SU-DHL-6 (cell line): ENCODE results near the gene PLSCR4.

ENCODE experiments used
- H2AFZ ChIP-seq: fragments of 200-600 bp; sonication (generic); 2 replicates; pipeline ENCODE4 v1.6.1; 2014; ENCODE audit warnings: low read depth, mild to moderate bottlenecking, moderate library complexity, mixed read lengths, antibody characterized with exemption, low read length; ENCODE audit not compliant: severe bottlenecking
- H3F3A ChIP-seq: fragments of 200-600 bp; shearing (Covaris generic); 2 replicates; pipeline ENCODE4 v1.6.0; 2016; ENCODE audit warnings: antibody characterized with exemption, mild to moderate bottlenecking; ENCODE audit not compliant: insufficient read depth
- H3K27ac ChIP-seq: fragments of 200-600 bp; sonication (generic); 2 replicates; pipeline ENCODE4 v1.5.1; 2016; ENCODE audit warnings: low read depth, mild to moderate bottlenecking, low read length, moderate library complexity, mixed read lengths
- H3K27me3 ChIP-seq: fragments of 200-600 bp; sonication (generic), shearing (Covaris generic); 2 replicates; pipeline ENCODE4 v1.6.0; 2014; ENCODE audit warnings: mild to moderate bottlenecking, low read length
- H3K36me3 ChIP-seq: fragments of 200-600 bp; sonication (generic); 2 replicates; pipeline ENCODE4 v1.6.1; 2014; ENCODE audit warnings: mild to moderate bottlenecking, low read length, mixed read lengths
- H3K4me2 ChIP-seq: fragments of 300-600, 200-600 bp; shearing (Covaris generic), sonication (generic); 2 replicates; pipeline ENCODE4 v1.6.0; 2014; ENCODE audit warnings: low read length, low read depth, mild to moderate bottlenecking; ENCODE audit not compliant: poor library complexity, severe bottlenecking
- H3K4me3 ChIP-seq: fragments of 200-600 bp; sonication (generic); 2 replicates; pipeline ENCODE4 v1.5.1; 2014; ENCODE audit warnings: antibody characterized with exemption, low read length, mild to moderate bottlenecking, mixed read lengths; ENCODE audit not compliant: insufficient read depth, poor library complexity, severe bottlenecking
- H3K79me2 ChIP-seq: fragments of 200-600 bp; sonication (generic); 2 replicates; pipeline ENCODE4 v1.6.1; 2014; ENCODE audit warnings: mild to moderate bottlenecking, low read length, moderate library complexity; ENCODE audit not compliant: insufficient read depth
- H3K9ac ChIP-seq: fragments of 200-600 bp; sonication (generic); 2 replicates; pipeline ENCODE4 v1.7.0; 2014; ENCODE audit warnings: mild to moderate bottlenecking, low read length
- H3K9me2 ChIP-seq: fragments of 200-600 bp; sonication (generic); replicated peaks from 2 replicates; pipeline ENCODE4 v1.6.1; 2014; ENCODE audit warnings: low read length; ENCODE audit not compliant: insufficient read depth
- H3K9me3 ChIP-seq: fragments of 200-600 bp; sonication (generic); 2 replicates; pipeline ENCODE4 v1.6.1; 2014; ENCODE audit warnings: low read length, mixed read lengths; ENCODE audit not compliant: insufficient read depth
- H4K20me1 ChIP-seq: fragments of 200-600 bp; sonication (generic); 2 replicates; pipeline ENCODE4 v1.6.1; 2014; ENCODE audit warnings: low read depth, mild to moderate bottlenecking, antibody characterized with exemption, low read length, moderate library complexity, mixed read lengths
- EZH2phosphoT487 ChIP-seq: fragments of 200-600 bp; sonication (generic), shearing (Covaris generic); conservative IDR thresholded peaks from 2 replicates; pipeline ENCODE4 v1.6.1; 2018; ENCODE audit warnings: mild to moderate bottlenecking, antibody characterized with exemption, low read length, moderate library complexity, mixed read lengths
- TF ChIP-seq, protein P1 (sequence below): fragments of 200-600 bp; sonication (generic); IDR thresholded peaks from one replicate; pipeline ENCODE4 v1.5.1; 2017; ENCODE audit warnings: antibody characterized with exemption, mild to moderate bottlenecking, low read length, moderate library complexity; ENCODE audit not compliant: insufficient read depth, poor library complexity, severe bottlenecking

The PLSCR4 gene

DNA sequence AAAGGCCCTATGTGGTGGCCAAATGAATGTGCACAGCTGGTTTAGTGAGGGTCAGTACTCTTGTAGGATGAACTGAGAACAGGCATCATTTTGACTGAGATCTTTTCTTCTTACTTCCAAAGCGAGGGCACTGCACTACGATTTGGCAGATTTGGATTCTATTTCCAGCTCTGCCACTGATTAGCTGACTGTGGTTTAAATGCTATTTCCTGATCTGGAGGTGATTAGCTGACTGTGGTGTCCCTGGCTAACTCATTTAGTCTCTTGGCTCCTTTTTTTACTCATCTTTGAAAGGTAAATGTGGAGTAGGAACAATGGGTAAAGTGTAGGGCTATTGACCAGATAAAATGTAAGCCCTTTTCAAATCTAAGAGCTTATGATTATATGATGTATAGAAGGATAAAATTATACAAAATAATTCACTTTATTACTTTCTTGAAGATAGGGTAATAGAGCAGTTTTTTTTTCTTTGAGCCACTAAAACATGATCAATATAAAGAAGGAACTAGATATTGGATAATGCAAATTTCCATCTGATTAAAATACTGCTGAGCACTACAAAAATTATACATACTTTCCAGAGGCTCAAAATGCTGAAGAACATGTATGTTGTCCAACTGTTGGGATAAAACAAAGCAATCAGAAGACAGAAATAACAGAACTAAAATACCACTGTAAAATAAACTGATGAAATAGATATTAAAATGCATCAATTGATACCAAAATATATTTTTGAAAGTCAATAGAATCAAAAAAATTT lies 50.3 kb downstream of the PLSCR4 start:
- H4K20me1 ChIP-seq: no peaks in the 10 kb centered on the region
- no peaks in the 10 kb centered on the region for H3K79me2 ChIP-seq
- H2AFZ ChIP-seq: no peak overlapping the region

DNA sequence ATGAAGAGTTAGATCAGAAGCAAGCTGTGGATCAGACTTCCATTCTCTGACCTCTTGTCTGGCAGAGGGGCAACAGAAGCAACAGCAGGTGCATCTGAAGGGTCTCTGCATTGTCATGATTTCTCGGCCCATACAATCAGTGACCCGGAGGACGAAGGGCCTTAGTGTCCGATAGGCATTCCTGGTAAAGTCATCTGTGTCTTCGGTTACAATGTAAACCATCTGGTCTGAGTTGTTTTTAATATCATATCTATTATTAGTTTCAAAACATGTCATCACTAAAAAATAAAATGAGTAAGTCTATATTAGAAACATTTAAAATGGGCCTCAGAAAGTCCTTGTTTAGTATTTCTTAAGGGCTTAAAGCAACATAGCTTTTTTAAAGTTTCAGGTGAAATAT lies 51.1 kb downstream of the PLSCR4 start:
- Histone ChIP-seq H3K27ac (no peak overlapping the region), H3K4me2 (no peak overlapping the region), H2AFZ (no peak overlapping the region), H3K9me3 (no peaks in the 10 kb centered on the region), H3K4me3 (no peak overlapping the region), H3K9ac (no peak overlapping the region), H3K36me3 (no peaks in the 10 kb centered on the region), H4K20me1 (no peaks in the 10 kb centered on the region), H3K27me3 (no peaks in the 10 kb centered on the region), H3K79me2 (no peaks in the 10 kb centered on the region), H3K9me2 (no peaks in the 10 kb centered on the region), H3F3A (no peaks in the 10 kb centered on the region)
- no peak for TF ChIP-seq EZH2phosphoT487
- TF ChIP-seq, protein P1, sequence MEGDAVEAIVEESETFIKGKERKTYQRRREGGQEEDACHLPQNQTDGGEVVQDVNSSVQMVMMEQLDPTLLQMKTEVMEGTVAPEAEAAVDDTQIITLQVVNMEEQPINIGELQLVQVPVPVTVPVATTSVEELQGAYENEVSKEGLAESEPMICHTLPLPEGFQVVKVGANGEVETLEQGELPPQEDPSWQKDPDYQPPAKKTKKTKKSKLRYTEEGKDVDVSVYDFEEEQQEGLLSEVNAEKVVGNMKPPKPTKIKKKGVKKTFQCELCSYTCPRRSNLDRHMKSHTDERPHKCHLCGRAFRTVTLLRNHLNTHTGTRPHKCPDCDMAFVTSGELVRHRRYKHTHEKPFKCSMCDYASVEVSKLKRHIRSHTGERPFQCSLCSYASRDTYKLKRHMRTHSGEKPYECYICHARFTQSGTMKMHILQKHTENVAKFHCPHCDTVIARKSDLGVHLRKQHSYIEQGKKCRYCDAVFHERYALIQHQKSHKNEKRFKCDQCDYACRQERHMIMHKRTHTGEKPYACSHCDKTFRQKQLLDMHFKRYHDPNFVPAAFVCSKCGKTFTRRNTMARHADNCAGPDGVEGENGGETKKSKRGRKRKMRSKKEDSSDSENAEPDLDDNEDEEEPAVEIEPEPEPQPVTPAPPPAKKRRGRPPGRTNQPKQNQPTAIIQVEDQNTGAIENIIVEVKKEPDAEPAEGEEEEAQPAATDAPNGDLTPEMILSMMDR: no peak

More for the DNA sequence above, 50.3 kb downstream of the PLSCR4 start:
- TF ChIP-seq EZH2phosphoT487: no peak
- TF ChIP-seq, protein P1: no peak
- Histone ChIP-seq H3K27ac (no peak overlapping the region), H3K9me2 (no peaks in the 10 kb centered on the region), H3F3A (no peaks in the 10 kb centered on the region), H3K9me3 (no peaks in the 10 kb centered on the region), H3K4me3 (no peak overlapping the region), H3K36me3 (no peaks in the 10 kb centered on the region), H3K9ac (no peak overlapping the region), H3K4me2 (no peak overlapping the region), H3K27me3 (no peaks in the 10 kb centered on the region)

DNA sequence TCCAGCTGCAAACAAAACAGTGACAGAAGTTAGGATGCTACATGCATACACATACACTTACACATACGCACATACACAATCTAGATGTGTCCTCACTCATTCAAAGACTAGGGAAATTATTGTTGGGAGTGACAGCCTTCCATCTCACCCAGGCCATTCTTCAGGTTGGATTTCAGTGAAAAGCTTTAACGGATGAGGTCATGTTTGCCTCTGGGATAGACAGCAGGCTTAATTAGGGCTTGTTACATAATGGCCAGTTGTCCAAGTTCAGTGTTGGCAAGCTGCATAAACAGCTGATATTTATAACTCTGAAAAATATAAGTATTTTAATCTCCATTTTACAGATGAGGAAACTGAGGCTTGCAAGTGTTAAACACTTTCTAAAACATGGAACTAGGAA lies 54.1 kb downstream of the PLSCR4 start:
- no peaks in the 10 kb centered on the region for H3K36me3 ChIP-seq
- H4K20me1 ChIP-seq: no peaks in the 10 kb centered on the region
- no peaks in the 10 kb centered on the region for H3K9me3 ChIP-seq
- H3K79me2 ChIP-seq: no peaks in the 10 kb centered on the region
- H3K9me2 ChIP-seq: no peaks in the 10 kb centered on the region
- H3K4me3 ChIP-seq: no peak overlapping the region
- H3K27me3 ChIP-seq: no peaks in the 10 kb centered on the region
- H3K27ac ChIP-seq: no peak overlapping the region
- no peaks in the 10 kb centered on the region for H3F3A ChIP-seq
- no peak overlapping the region for H3K9ac ChIP-seq
- TF ChIP-seq, protein P1: no peak
- no peak for TF ChIP-seq EZH2phosphoT487
- no peak overlapping the region for H3K4me2 ChIP-seq
- no peak overlapping the region for H2AFZ ChIP-seq
